WTC11 (cell line): ENCODE measurements around the gene LRRN3. TPM values are rescaled to one million over a fixed set of nuclear protein-coding genes. Genes with fewer than 3 reads are reported as not detected.

Experiments used
- ATAC-seq: fragments of 200-7000 bp; cut with Tn5 transposase; 2 replicates; pipeline ENCODE4 v1.10.0; 2021; ENCODE audit warnings: mild to moderate bottlenecking, moderate library complexity
- CTCF ChIA-PET: fragments of 300-600 bp; sonication (Branson Sonifier 250); formaldehyde crosslinking; loops from one replicate; lab custom pipeline; 2021; ENCODE audit warnings: antibody characterized with exemption; lab: Charles Lee
- POLR2A ChIA-PET: fragments of 350-600 bp; sonication (Branson Sonifier 250); formaldehyde crosslinking; loops from one replicate; lab custom pipeline; 2021; ENCODE audit warnings: antibody characterized with exemption; lab: Charles Lee
- DNase-seq: peaks from one replicate; pipeline ENCODE4 v3.0.0; 2021; ENCODE audit warnings: low spot score
- H3K27ac Mint-ChIP-seq: 2 replicates; pipeline ENCODE4 v1.8.0; 2021; ENCODE audit warnings: mixed read lengths
- H3K27me3 Mint-ChIP-seq: 2 replicates; pipeline ENCODE4 v1.8.0; 2021; ENCODE audit warnings: low read depth, mild to moderate bottlenecking, moderate library complexity, mixed read lengths
- H3K36me3 Mint-ChIP-seq: 2 replicates; pipeline ENCODE4 v1.8.0; 2021; ENCODE audit warnings: mixed read lengths
- H3K4me1 Mint-ChIP-seq: 2 replicates; pipeline ENCODE4 v1.8.0; 2022; ENCODE audit warnings: mixed read lengths
- H3K4me3 Mint-ChIP-seq: 2 replicates; pipeline ENCODE4 v1.8.0; 2021; ENCODE audit warnings: mild to moderate bottlenecking, moderate library complexity, mixed read lengths
- H3K9me3 Mint-ChIP-seq: 2 replicates; pipeline ENCODE4 v1.8.0; 2021; ENCODE audit warnings: mixed read lengths
- CREM ChIP-seq: sonication (generic); formaldehyde crosslinking; IDR thresholded peaks from 2 replicates; pipeline ENCODE4 v1.8.1; 2022; ENCODE audit warnings: mild to moderate bottlenecking, missing genetic modification reagents, moderate library complexity
- FOXK1 ChIP-seq: sonication (generic); formaldehyde crosslinking; IDR thresholded peaks from 2 replicates; pipeline ENCODE4 v1.8.0; 2022; ENCODE audit warnings: mild to moderate bottlenecking, moderate library complexity, missing genetic modification reagents
- GABPB1 ChIP-seq: sonication (generic); formaldehyde crosslinking; IDR thresholded peaks from 2 replicates; pipeline ENCODE4 v1.8.1; 2023; ENCODE audit warnings: mild to moderate bottlenecking, missing genetic modification reagents
- GTF2I ChIP-seq: fragments of 250-450 bp; sonication (Bioruptor Pico); conservative IDR thresholded peaks from 2 replicates; pipeline ENCODE4 v1.4.0; 2021; ENCODE audit warnings: mild to moderate bottlenecking
- MYBL2 ChIP-seq: sonication (generic); formaldehyde crosslinking; IDR thresholded peaks from 2 replicates; pipeline ENCODE4 v1.8.1; 2023; ENCODE audit warnings: mild to moderate bottlenecking, moderate library complexity, missing genetic modification reagents
- NFYB ChIP-seq: sonication (generic); formaldehyde crosslinking; conservative IDR thresholded peaks from 2 replicates; pipeline ENCODE4 v1.8.0; 2022; ENCODE audit warnings: low read depth, missing genetic modification reagents
- NR2C2 ChIP-seq: sonication (generic); formaldehyde crosslinking; IDR thresholded peaks from 2 replicates; pipeline ENCODE4 v1.8.0; 2022; ENCODE audit warnings: mild to moderate bottlenecking, missing genetic modification reagents
- TEAD1 ChIP-seq: sonication (generic); formaldehyde crosslinking; IDR thresholded peaks from 2 replicates; pipeline ENCODE4 v1.8.0; 2022; ENCODE audit warnings: mild to moderate bottlenecking, missing genetic modification reagents
- TEAD4 ChIP-seq: sonication (generic); formaldehyde crosslinking; IDR thresholded peaks from 2 replicates; pipeline ENCODE4 v1.8.0; 2022; ENCODE audit warnings: mild to moderate bottlenecking, missing genetic modification reagents
- ZBTB21 ChIP-seq: sonication (generic); formaldehyde crosslinking; IDR thresholded peaks from 2 replicates; pipeline ENCODE4 v1.8.1; 2023; ENCODE audit warnings: mild to moderate bottlenecking, missing genetic modification reagents, borderline replicate concordance
- ZNF232 ChIP-seq: sonication (generic); formaldehyde crosslinking; IDR thresholded peaks from 2 replicates; pipeline ENCODE4 v1.8.0; 2022; ENCODE audit warnings: mild to moderate bottlenecking, missing genetic modification reagents
- ZNF317 ChIP-seq: sonication (generic); formaldehyde crosslinking; IDR thresholded peaks from 2 replicates; pipeline ENCODE4 v1.8.1; 2023; ENCODE audit warnings: low read depth, mild to moderate bottlenecking, moderate library complexity, missing genetic modification reagents, borderline replicate concordance
- total RNA-seq: library from RNA; stranded (reverse); gene quantifications from 3 replicates; pipeline ENCODE4 v1.2.3, GENCODE V29; 2021
- TF ChIP-seq, protein P1 (sequence below): sonication (generic); formaldehyde crosslinking; IDR thresholded peaks from 2 replicates; pipeline ENCODE4 v1.8.1; 2023; ENCODE audit warnings: mild to moderate bottlenecking, moderate library complexity, missing genetic modification reagents
- TF ChIP-seq, protein P2 (sequence below): sonication (generic); formaldehyde crosslinking; IDR thresholded peaks from 2 replicates; pipeline ENCODE4 v1.8.1; 2023; ENCODE audit warnings: mild to moderate bottlenecking, missing genetic modification reagents
- TF ChIP-seq, protein P3 (sequence below): fragments of 200-600 bp; IDR thresholded peaks from 2 replicates; pipeline ENCODE4 v1.8.0; 2022; ENCODE audit warnings: antibody characterized with exemption
- TF ChIP-seq, protein P4 (sequence below): sonication (generic); formaldehyde crosslinking; IDR thresholded peaks from 2 replicates; pipeline ENCODE4 v1.8.1; 2022; ENCODE audit warnings: low read depth, mild to moderate bottlenecking, moderate library complexity, missing genetic modification reagents, borderline replicate concordance
- TF ChIP-seq, protein P5 (sequence below): sonication (generic); formaldehyde crosslinking; IDR thresholded peaks from 2 replicates; pipeline ENCODE4 v1.8.0; 2023; ENCODE audit warnings: missing genetic modification reagents, mild to moderate bottlenecking, borderline replicate concordance
- TF ChIP-seq, protein P6 (sequence below): sonication (generic); formaldehyde crosslinking; IDR thresholded peaks from 2 replicates; pipeline ENCODE4 v1.8.1; 2023; ENCODE audit warnings: mild to moderate bottlenecking, missing genetic modification reagents, moderate library complexity

LRRN3 gene
- total RNA-seq, 1 experiment from 2014 or later: 0.70 TPM

DNA sequence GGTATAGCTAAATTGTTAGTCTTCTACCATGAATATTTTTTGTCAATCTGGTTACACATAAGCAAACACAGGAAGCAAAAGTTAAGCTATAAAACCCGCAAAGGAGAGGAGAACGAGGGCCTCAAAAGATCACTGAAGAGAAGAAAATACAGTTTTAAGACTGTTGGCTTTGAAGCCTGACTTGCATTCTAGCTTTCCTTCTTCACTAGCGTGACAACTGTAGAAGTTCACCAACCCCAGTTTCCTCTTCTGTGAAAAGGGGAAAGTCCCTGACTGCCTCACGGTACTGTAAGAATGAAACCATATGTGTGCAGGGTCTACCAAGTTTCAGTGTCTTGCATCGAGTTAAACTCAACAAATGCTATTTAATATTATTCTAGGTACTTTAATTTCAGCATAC, 7.5 kb upstream of the LRRN3 start:
- ChIA-PET CTCF (interaction anchor here (0.6 kb wide), 1 partner anchor 153 kb away, joined by 3 read pairs; no protein-coding TSS in a partner anchor), POLR2A (no interaction called here)
- peaks cover 18% of the 10 kb centered on the region for H3K4me1 Mint-ChIP-seq
- H3K27me3 Mint-ChIP-seq: no peaks in the 10 kb centered on the region
- no peak for DNase-seq
- ATAC-seq: no peak
- no peaks in the 10 kb centered on the region for H3K36me3 Mint-ChIP-seq
- no peak overlapping the region for H3K4me3 Mint-ChIP-seq
- H3K27ac Mint-ChIP-seq: no peak overlapping the region
- peaks cover 5% of the 10 kb centered on the region for H3K9me3 Mint-ChIP-seq
- TF ChIP-seq TEAD1 (CRISPR knock-in tag) (no peak), FOXK1 (no peak), NR2C2 (CRISPR knock-in tag) (no peak), GABPB1 (CRISPR knock-in tag) (no peak), CREM (CRISPR knock-in tag) (no peak), MYBL2 (CRISPR knock-in tag) (no peak), ZBTB21 (CRISPR knock-in tag) (no peak), GTF2I (CRISPR knock-in tag) (no peak)
- TF ChIP-seq, protein P1, sequence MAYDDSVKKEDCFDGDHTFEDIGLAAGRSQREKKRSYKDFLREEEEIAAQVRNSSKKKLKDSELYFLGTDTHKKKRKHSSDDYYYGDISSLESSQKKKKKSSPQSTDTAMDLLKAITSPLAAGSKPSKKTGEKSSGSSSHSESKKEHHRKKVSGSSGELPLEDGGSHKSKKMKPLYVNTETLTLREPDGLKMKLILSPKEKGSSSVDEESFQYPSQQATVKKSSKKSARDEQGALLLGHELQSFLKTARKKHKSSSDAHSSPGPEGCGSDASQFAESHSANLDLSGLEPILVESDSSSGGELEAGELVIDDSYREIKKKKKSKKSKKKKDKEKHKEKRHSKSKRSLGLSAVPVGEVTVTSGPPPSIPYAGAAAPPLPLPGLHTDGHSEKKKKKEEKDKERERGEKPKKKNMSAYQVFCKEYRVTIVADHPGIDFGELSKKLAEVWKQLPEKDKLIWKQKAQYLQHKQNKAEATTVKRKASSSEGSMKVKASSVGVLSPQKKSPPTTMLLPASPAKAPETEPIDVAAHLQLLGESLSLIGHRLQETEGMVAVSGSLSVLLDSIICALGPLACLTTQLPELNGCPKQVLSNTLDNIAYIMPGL (CRISPR knock-in tag): no peak
- TF ChIP-seq, protein P2, sequence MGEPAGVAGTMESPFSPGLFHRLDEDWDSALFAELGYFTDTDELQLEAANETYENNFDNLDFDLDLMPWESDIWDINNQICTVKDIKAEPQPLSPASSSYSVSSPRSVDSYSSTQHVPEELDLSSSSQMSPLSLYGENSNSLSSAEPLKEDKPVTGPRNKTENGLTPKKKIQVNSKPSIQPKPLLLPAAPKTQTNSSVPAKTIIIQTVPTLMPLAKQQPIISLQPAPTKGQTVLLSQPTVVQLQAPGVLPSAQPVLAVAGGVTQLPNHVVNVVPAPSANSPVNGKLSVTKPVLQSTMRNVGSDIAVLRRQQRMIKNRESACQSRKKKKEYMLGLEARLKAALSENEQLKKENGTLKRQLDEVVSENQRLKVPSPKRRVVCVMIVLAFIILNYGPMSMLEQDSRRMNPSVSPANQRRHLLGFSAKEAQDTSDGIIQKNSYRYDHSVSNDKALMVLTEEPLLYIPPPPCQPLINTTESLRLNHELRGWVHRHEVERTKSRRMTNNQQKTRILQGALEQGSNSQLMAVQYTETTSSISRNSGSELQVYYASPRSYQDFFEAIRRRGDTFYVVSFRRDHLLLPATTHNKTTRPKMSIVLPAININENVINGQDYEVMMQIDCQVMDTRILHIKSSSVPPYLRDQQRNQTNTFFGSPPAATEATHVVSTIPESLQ (CRISPR knock-in tag): no peak
- TF ChIP-seq, protein P3, sequence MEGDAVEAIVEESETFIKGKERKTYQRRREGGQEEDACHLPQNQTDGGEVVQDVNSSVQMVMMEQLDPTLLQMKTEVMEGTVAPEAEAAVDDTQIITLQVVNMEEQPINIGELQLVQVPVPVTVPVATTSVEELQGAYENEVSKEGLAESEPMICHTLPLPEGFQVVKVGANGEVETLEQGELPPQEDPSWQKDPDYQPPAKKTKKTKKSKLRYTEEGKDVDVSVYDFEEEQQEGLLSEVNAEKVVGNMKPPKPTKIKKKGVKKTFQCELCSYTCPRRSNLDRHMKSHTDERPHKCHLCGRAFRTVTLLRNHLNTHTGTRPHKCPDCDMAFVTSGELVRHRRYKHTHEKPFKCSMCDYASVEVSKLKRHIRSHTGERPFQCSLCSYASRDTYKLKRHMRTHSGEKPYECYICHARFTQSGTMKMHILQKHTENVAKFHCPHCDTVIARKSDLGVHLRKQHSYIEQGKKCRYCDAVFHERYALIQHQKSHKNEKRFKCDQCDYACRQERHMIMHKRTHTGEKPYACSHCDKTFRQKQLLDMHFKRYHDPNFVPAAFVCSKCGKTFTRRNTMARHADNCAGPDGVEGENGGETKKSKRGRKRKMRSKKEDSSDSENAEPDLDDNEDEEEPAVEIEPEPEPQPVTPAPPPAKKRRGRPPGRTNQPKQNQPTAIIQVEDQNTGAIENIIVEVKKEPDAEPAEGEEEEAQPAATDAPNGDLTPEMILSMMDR: no peak

DNA sequence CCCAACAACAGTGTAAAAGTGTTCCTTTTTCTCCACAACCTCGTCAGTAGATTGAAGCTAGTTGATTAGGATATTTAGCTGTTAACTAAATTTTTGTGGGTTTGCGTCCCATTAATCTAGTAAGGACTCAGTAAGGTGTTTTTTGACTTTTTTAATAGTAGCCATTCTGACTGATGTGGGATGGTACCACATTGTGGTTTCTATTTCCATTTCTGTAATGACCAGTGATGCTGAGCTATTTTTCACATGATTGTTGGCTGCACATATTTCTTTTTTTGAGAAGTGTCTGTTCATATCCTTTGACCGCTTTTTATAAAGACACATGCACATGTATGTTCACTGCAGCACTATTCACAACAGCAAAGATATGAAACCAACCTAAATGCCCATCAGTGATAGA, 5.6 kb upstream of the LRRN3 start:
- Mint-ChIP-seq H3K27ac (no peak overlapping the region), H3K9me3 (peaks cover 5% of the 10 kb centered on the region), H3K36me3 (no peaks in the 10 kb centered on the region), H3K4me1 (peaks cover 18% of the 10 kb centered on the region), H3K4me3 (no peak overlapping the region), H3K27me3 (no peaks in the 10 kb centered on the region)
- no peak for DNase-seq
- ChIA-PET CTCF (interaction anchor here (1.7 kb wide), 1 partner anchor 11 kb away, joined by 4 read pairs; no protein-coding TSS in a partner anchor), POLR2A (no interaction called here)
- no peak for ATAC-seq
- no peak for TF ChIP-seq ZNF317 (CRISPR knock-in tag)
- TF ChIP-seq, protein P2 (CRISPR knock-in tag): no peak
- no peak for TF ChIP-seq NFYB (CRISPR knock-in tag)

DNA sequence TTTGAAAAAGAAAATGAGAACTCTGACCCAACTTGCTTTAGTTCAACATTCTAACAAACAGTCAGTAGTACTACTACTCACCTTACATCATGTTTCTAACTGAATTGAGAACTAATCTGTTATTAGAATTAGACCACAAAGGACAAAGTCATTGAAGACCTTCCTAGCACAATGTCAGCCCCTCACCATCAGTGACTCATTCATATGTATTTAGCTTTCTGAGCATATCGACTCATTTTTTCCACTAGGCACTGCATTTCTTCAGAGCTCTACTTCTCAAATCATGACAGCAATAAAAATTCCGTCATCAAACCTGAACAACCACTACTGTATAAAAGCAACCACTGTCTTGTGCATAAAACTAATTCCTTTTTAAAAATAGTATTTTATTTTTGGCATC, 4.4 kb upstream of the LRRN3 start:
- Mint-ChIP-seq H3K9me3 (peaks cover 5% of the 10 kb centered on the region), H3K4me3 (no peak overlapping the region), H3K27me3 (no peaks in the 10 kb centered on the region; the same call in 1 of the 2 replicates), H3K27ac (no peak overlapping the region), H3K36me3 (no peaks in the 10 kb centered on the region), H3K4me1 (peaks cover 30% of the 10 kb centered on the region)
- POLR2A ChIA-PET: no interaction called here
- ATAC-seq (no peak), DNase-seq (no peak)
- CTCF ChIA-PET: no interaction called here
- TF ChIP-seq TEAD4 (CRISPR knock-in tag) (no peak), TEAD1 (CRISPR knock-in tag) (no peak), ZNF232 (CRISPR knock-in tag) (no peak)
- TF ChIP-seq, protein P4, sequence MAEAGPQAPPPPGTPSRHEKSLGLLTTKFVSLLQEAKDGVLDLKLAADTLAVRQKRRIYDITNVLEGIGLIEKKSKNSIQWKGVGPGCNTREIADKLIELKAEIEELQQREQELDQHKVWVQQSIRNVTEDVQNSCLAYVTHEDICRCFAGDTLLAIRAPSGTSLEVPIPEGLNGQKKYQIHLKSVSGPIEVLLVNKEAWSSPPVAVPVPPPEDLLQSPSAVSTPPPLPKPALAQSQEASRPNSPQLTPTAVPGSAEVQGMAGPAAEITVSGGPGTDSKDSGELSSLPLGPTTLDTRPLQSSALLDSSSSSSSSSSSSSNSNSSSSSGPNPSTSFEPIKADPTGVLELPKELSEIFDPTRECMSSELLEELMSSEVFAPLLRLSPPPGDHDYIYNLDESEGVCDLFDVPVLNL (CRISPR knock-in tag): no peak
- TF ChIP-seq, protein P5, sequence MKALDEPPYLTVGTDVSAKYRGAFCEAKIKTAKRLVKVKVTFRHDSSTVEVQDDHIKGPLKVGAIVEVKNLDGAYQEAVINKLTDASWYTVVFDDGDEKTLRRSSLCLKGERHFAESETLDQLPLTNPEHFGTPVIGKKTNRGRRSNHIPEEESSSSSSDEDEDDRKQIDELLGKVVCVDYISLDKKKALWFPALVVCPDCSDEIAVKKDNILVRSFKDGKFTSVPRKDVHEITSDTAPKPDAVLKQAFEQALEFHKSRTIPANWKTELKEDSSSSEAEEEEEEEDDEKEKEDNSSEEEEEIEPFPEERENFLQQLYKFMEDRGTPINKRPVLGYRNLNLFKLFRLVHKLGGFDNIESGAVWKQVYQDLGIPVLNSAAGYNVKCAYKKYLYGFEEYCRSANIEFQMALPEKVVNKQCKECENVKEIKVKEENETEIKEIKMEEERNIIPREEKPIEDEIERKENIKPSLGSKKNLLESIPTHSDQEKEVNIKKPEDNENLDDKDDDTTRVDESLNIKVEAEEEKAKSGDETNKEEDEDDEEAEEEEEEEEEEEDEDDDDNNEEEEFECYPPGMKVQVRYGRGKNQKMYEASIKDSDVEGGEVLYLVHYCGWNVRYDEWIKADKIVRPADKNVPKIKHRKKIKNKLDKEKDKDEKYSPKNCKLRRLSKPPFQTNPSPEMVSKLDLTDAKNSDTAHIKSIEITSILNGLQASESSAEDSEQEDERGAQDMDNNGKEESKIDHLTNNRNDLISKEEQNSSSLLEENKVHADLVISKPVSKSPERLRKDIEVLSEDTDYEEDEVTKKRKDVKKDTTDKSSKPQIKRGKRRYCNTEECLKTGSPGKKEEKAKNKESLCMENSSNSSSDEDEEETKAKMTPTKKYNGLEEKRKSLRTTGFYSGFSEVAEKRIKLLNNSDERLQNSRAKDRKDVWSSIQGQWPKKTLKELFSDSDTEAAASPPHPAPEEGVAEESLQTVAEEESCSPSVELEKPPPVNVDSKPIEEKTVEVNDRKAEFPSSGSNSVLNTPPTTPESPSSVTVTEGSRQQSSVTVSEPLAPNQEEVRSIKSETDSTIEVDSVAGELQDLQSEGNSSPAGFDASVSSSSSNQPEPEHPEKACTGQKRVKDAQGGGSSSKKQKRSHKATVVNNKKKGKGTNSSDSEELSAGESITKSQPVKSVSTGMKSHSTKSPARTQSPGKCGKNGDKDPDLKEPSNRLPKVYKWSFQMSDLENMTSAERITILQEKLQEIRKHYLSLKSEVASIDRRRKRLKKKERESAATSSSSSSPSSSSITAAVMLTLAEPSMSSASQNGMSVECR (CRISPR knock-in tag): no peak
- TF ChIP-seq, protein P6, sequence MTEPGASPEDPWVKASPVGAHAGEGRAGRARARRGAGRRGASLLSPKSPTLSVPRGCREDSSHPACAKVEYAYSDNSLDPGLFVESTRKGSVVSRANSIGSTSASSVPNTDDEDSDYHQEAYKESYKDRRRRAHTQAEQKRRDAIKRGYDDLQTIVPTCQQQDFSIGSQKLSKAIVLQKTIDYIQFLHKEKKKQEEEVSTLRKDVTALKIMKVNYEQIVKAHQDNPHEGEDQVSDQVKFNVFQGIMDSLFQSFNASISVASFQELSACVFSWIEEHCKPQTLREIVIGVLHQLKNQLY (CRISPR knock-in tag): no peak
